Neuronal stem cell (in vitro differentiated cells): ENCODE data around the gene CDR2.
A peak's percentile ranks its signal among the peaks of the same experiment; 100 is the strongest.

ENCODE experiments used
- DNase-seq: peaks from one replicate; pipeline ENCODE4 v3.0.0-alpha.2; 2013; ENCODE audit warnings: low spot score
- H2AFZ ChIP-seq: one replicate; pipeline ENCODE4 v1.6.1; 2013; ENCODE audit warnings: mild to moderate bottlenecking, low read length, inconsistent platforms
- H2AK5ac ChIP-seq: 2 replicates; pipeline ENCODE4 v1.6.1; 2013; ENCODE audit warnings: low read depth, mild to moderate bottlenecking, inconsistent platforms, low read length, moderate library complexity, mixed read lengths
- H2BK120ac ChIP-seq: 2 replicates; pipeline ENCODE4 v1.6.1; 2013; ENCODE audit warnings: low read depth, mild to moderate bottlenecking, inconsistent platforms, low read length, moderate library complexity, mixed read lengths
- H2BK12ac ChIP-seq: one replicate; pipeline ENCODE4 v1.6.1; 2013; ENCODE audit warnings: low read length, inconsistent platforms
- H2BK15ac ChIP-seq: 2 replicates; pipeline ENCODE4 v1.6.1; 2013; ENCODE audit warnings: mild to moderate bottlenecking, low read length, inconsistent platforms, mixed read lengths
- H2BK5ac ChIP-seq: one replicate; pipeline ENCODE4 v1.6.1; 2013; ENCODE audit warnings: inconsistent platforms, mild to moderate bottlenecking, low read length, moderate library complexity
- H3K14ac ChIP-seq: one replicate; pipeline ENCODE4 v1.6.1; 2013; ENCODE audit warnings: low read length, inconsistent platforms
- H3K18ac ChIP-seq: 2 replicates; pipeline ENCODE4 v1.6.1; 2013; ENCODE audit warnings: low read length, inconsistent platforms
- H3K23ac ChIP-seq: 2 replicates; pipeline ENCODE4 v1.6.1; 2013; ENCODE audit warnings: low read depth, mild to moderate bottlenecking, mixed read lengths, low read length, inconsistent platforms; ENCODE audit not compliant: poor library complexity
- H3K27ac ChIP-seq: replicated peaks from 3 replicates; pipeline ENCODE4 v1.5.1; 2013; ENCODE audit warnings: low read length, inconsistent platforms
- H3K27me3 ChIP-seq, 3 experiments: 2 replicates each; pipeline ENCODE4 v1.6.1; 2013; ENCODE audit warnings: low read length in 3 of 3, mild to moderate bottlenecking in 2 of 3, inconsistent platforms in 1 of 3, low read depth in 1 of 3, mixed read lengths in 1 of 3, moderate library complexity in 1 of 3; ENCODE audit not compliant: control insufficient read depth in 3 of 3, insufficient read depth in 3 of 3
- H3K36me3 ChIP-seq, 2 donors: replicated peaks in 1 of 2; 2 replicates each; pipeline ENCODE4 v1.6.1; 2013; ENCODE audit warnings: low read length in 2 of 2; ENCODE audit not compliant: control insufficient read depth in 2 of 2, insufficient read depth in 2 of 2
- H3K4ac ChIP-seq: 2 replicates; pipeline ENCODE4 v1.6.1; 2013; ENCODE audit warnings: inconsistent platforms, mild to moderate bottlenecking, low read length, moderate library complexity
- H3K4me1 ChIP-seq, 2 donors: 1 replicate in 1 of 2; 2 replicates in 1 of 2; pipeline ENCODE4 v1.6.1; 2013; ENCODE audit warnings: low read length in 2 of 2, low read depth in 1 of 2; ENCODE audit not compliant: control insufficient read depth in 2 of 2, insufficient read depth in 1 of 2
- H3K4me2 ChIP-seq: one replicate; pipeline ENCODE4 v1.6.1; 2013; ENCODE audit warnings: mild to moderate bottlenecking, low read length, inconsistent platforms; ENCODE audit not compliant: insufficient read depth, poor library complexity, severe bottlenecking
- H3K4me3 ChIP-seq, 2 donors: 2 replicates each; pipeline ENCODE4 v1.5.1; 2013; ENCODE audit warnings: low read length in 2 of 2, mild to moderate bottlenecking in 2 of 2, inconsistent platforms in 1 of 2, moderate library complexity in 1 of 2
- H3K79me1 ChIP-seq: one replicate; pipeline ENCODE4 v1.6.1; 2013; ENCODE audit warnings: low read depth, mild to moderate bottlenecking, inconsistent platforms, low read length, moderate library complexity
- H3K9ac ChIP-seq: one replicate; pipeline ENCODE4 v1.6.1; 2013; ENCODE audit warnings: mild to moderate bottlenecking, low read depth, low read length, inconsistent platforms; ENCODE audit not compliant: poor library complexity
- H3K9me3 ChIP-seq, 2 donors: replicated peaks in 1 of 2; 2 replicates each; pipeline versions ENCODE3 to v1.6.1; 2013; ENCODE audit warnings: low read length in 2 of 2, mild to moderate bottlenecking in 2 of 2, inconsistent platforms in 1 of 2, low read depth in 1 of 2, mixed read lengths in 1 of 2, moderate library complexity in 1 of 2; ENCODE audit not compliant: control insufficient read depth in 2 of 2, insufficient read depth in 1 of 2
- H4K8ac ChIP-seq: one replicate; pipeline ENCODE4 v1.6.1; 2013; ENCODE audit warnings: low read depth, mild to moderate bottlenecking, inconsistent platforms, low read length, moderate library complexity
- H4K91ac ChIP-seq: one replicate; pipeline ENCODE4 v1.6.1; 2013; ENCODE audit warnings: low read length, low read depth, mild to moderate bottlenecking, inconsistent platforms; ENCODE audit not compliant: poor library complexity
- WGBS, 2 donors: extraction: QIAGEN DNeasy Blood & Tissue Kit; methylation state at CpG; one replicate each; pipeline ENCODE4 v1.1.7; 2013; ENCODE audit warnings: missing lambda C conversion rate in 2 of 2, mixed read lengths in 1 of 2; ENCODE audit not compliant: insufficient read length in 2 of 2, insufficient replicate concordance in 1 of 2; ENCODE audit errors: extremely low coverage in 2 of 2; 5-methylcytosine and 5-hydroxymethylcytosine counted together

The CDR2 gene

GRCh38 chr16:22307838-22308237 is 66.6 kb downstream of the CDR2 start:
- H3K36me3 ChIP-seq: peaks cover 44 to 90% of the 10 kb centered on the region in 2 donors
- no peak overlapping the region for H3K4me3 ChIP-seq

GRCh38 chr16:22306788-22307187 is 67.6 kb downstream of the CDR2 start:
- H2BK5ac ChIP-seq: peak overlapping the region; percentile 62
- no peak overlapping the region for H4K8ac ChIP-seq
- H3K18ac ChIP-seq: no peak overlapping the region

More at GRCh38 chr16:22307838-22308237, 66.6 kb downstream of the CDR2 start:
- Histone ChIP-seq H2BK15ac (no peak overlapping the region), H3K27me3 (no peaks in the 10 kb centered on the region), H3K4me2 (no peak overlapping the region), H3K79me1 (peaks cover 15% of the 10 kb centered on the region), H4K91ac (no peak overlapping the region), H2BK5ac (no peak overlapping the region), H3K4me1 (no peaks in the 10 kb centered on the region), H3K23ac (no peak overlapping the region), H3K9ac (no peak overlapping the region), H3K18ac (no peak overlapping the region), H4K8ac (no peak overlapping the region), H2AK5ac (no peak overlapping the region), H2BK120ac (no peak overlapping the region), H3K4ac (no peak overlapping the region), H3K14ac (peak overlapping the region; percentile 17), H3K27ac (no peak overlapping the region), H2AFZ (no peak overlapping the region), H2BK12ac (no peak overlapping the region), H3K9me3 (peaks cover 0 to 2% of the 10 kb centered on the region in 2 donors)
- DNase-seq: no peak
- no CpG with 5 or more reads among the region's 10 CpGs for WGBS, 2 donors

GRCh38 chr16:22304411-22304810 is 70.0 kb downstream of the CDR2 start:
- Histone ChIP-seq H2BK5ac (no peak overlapping the region), H3K4ac (no peak overlapping the region), H2BK12ac (no peak overlapping the region), H3K4me1 (no peaks in the 10 kb centered on the region), H2BK15ac (no peak overlapping the region), H2AFZ (no peak overlapping the region), H3K36me3 (peaks cover 40 to 75% of the 10 kb centered on the region in 2 donors), H3K4me2 (no peak overlapping the region), H3K9me3 (no peaks in the 10 kb centered on the region), H2AK5ac (no peak overlapping the region), H3K18ac (no peak overlapping the region), H3K9ac (no peak overlapping the region), H4K8ac (no peak overlapping the region), H4K91ac (no peak overlapping the region), H3K27me3 (no peaks in the 10 kb centered on the region), H3K4me3 (no peak overlapping the region), H3K27ac (no peak overlapping the region), H3K23ac (no peak overlapping the region), H3K14ac (no peak overlapping the region), H2BK120ac (no peak overlapping the region), H3K79me1 (peaks cover 20% of the 10 kb centered on the region)
- DNase-seq: no peak
- WGBS, 2 donors: no CpG with 5 or more reads among the region's 4 CpGs

More at GRCh38 chr16:22306788-22307187, 67.6 kb downstream of the CDR2 start:
- Histone ChIP-seq H3K9me3 (peaks cover 0 to 2% of the 10 kb centered on the region in 2 donors), H3K4me2 (no peak overlapping the region), H3K4ac (no peak overlapping the region), H3K4me3 (no peak overlapping the region), H2AFZ (no peak overlapping the region), H3K36me3 (peaks cover 46 to 88% of the 10 kb centered on the region in 2 donors), H4K91ac (peak overlapping the region; percentile 42), H3K14ac (no peak overlapping the region), H3K27ac (no peak overlapping the region), H3K9ac (peak overlapping the region; percentile 67), H3K79me1 (peaks cover 19% of the 10 kb centered on the region), H2AK5ac (no peak overlapping the region), H2BK120ac (no peak overlapping the region), H3K4me1 (no peaks in the 10 kb centered on the region), H3K23ac (peak overlapping the region; percentile 34), H2BK12ac (no peak overlapping the region), H3K27me3 (no peaks in the 10 kb centered on the region), H2BK15ac (no peak overlapping the region)
- no peak for DNase-seq
- WGBS, 2 donors: no CpG with 5 or more reads among the region's 9 CpGs

- Histone ChIP-seq H3K4me1 (no peaks in the 10 kb centered on the region), H2AFZ (no peak overlapping the region), H3K79me1 (peaks cover 19% of the 10 kb centered on the region), H2BK120ac (no peak overlapping the region), H3K18ac (no peak overlapping the region), H3K4me3 (no peak overlapping the region), H3K36me3 (peaks cover 32 to 59% of the 10 kb centered on the region in 2 donors), H2BK15ac (no peak overlapping the region), H4K91ac (no peak overlapping the region), H2BK5ac (no peak overlapping the region), H3K27me3 (no peaks in the 10 kb centered on the region), H3K23ac (no peak overlapping the region), H3K4me2 (no peak overlapping the region), H3K27ac (no peak overlapping the region), H3K9me3 (no peaks in the 10 kb centered on the region), H2AK5ac (no peak overlapping the region), H2BK12ac (no peak overlapping the region), H3K9ac (peak overlapping the region; percentile 24), H3K14ac (no peak overlapping the region), H4K8ac (no peak overlapping the region), H3K4ac (no peak overlapping the region)
- no CpG with 5 or more reads among the region's 12 CpGs for WGBS, 2 donors
- no peak for DNase-seq
Measured at GRCh38 chr16:22302776-22303363, 71.5 kb downstream of the CDR2 start.
